Dendritic cell treated with granulocyte-macrophage colony-stimulating factor and Interleukin-4, amounts not matched to agents 40 ng/mL and 50 ng/mL, for 4 days (primary cell): ENCODE results near the gene CLASP2.
"Not testable (repeated sequence)": the region's sequence is repeated elsewhere in the genome, so short reads cannot be mapped to it uniquely, and the experiment has no call there.

Experiments used
- H3K27ac Mint-ChIP-seq: one replicate; pipeline ENCODE4 v1.8.0; 2022; ENCODE audit warnings: mild to moderate bottlenecking, mixed read lengths
- H3K27me3 Mint-ChIP-seq: one replicate; pipeline ENCODE4 v1.8.0; 2022; ENCODE audit warnings: mild to moderate bottlenecking, mixed read lengths
- H3K36me3 Mint-ChIP-seq: one replicate; pipeline ENCODE4 v1.8.0; 2022; ENCODE audit warnings: low read depth, mixed read lengths
- H3K4me1 Mint-ChIP-seq: one replicate; pipeline ENCODE4 v1.8.0; 2022; ENCODE audit warnings: low read depth, mixed read lengths
- H3K4me3 Mint-ChIP-seq: one replicate; pipeline ENCODE4 v1.8.0; 2022; ENCODE audit warnings: mild to moderate bottlenecking, moderate library complexity, mixed read lengths
- H3K9me3 Mint-ChIP-seq: one replicate; pipeline ENCODE4 v1.8.0; 2022; ENCODE audit warnings: mixed read lengths
- intact Hi-C: fragments of 100-400 bp; cut with micrococcal nuclease; formaldehyde crosslinking; loops from one replicate; pipeline ENCODE4 v1.15.0; 2022

The CLASP2 gene

DNA sequence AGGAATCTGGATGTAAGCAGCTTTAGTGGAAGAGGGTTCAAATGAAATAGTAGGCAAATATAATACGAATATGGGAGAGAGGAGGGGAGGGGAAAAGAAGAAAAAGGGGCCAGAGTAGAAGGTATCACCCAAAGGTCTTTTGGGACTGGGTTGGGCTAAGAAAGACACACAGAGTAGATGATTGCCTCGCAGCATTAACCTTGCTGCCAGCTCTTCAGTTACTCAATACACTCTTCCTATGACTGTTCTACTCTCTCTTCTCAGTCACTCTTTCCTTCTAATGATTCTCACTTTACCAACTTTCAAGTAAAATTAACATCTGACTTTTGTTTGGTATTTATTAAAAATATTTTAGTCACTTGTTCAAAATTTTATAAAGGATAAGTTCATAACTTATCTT is 52.8 kb downstream of the CLASP2 start:
- Mint-ChIP-seq H3K9me3 (no peaks in the 10 kb centered on the region), H3K4me3 (no peak overlapping the region), H3K4me1 (peaks cover 24% of the 10 kb centered on the region), H3K27ac (peak overlapping the region; percentile 63), H3K36me3 (peaks cover 34% of the 10 kb centered on the region), H3K27me3 (no peaks in the 10 kb centered on the region)
- intact Hi-C loops, result no loop called here

DNA sequence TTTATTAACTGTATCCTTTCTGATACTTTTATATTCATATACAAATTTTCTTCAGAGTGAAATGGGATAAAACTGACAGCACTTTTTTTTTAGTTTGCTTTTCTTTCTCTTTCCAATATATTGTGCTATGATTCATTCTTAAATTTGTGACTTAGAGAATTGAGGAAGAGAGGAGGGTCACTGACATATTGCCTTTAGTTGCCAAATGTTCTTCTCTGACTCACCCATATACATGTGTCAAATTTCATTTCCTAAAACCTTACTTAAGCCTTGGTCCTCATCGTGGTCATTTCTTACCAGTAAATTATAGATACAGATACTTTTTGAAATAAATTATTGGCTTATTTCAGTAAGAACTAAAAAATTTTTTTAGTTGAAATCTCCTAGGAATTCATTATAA is 53.9 kb downstream of the CLASP2 start:
- peaks cover 35% of the 10 kb centered on the region for H3K4me1 Mint-ChIP-seq
- peak overlapping the region; percentile 63 for H3K27ac Mint-ChIP-seq
- intact Hi-C loops, result no loop called here
- H3K27me3 Mint-ChIP-seq, result no peaks in the 10 kb centered on the region
- no peaks in the 10 kb centered on the region for H3K9me3 Mint-ChIP-seq
- no peak overlapping the region for H3K4me3 Mint-ChIP-seq
- peaks cover 31% of the 10 kb centered on the region for H3K36me3 Mint-ChIP-seq

DNA sequence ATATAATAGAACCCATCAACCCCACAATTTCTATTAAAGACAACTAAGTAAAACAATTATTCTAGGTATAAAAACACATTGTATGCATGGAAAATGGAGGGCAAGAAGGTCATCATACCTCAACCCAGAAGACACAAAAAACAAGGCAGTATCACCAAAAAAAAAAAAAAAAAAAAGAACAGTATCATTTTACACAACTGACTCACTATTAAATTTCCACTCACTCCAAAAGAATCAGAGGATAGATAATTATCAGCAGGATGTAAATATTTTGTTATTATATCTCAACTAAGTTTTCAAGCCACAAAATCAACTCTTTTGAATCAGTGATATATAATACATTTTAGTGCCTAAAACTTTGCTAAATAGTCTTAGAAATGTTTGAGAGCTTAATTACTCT is 55.0 kb downstream of the CLASP2 start:
- peaks cover 26% of the 10 kb centered on the region for H3K36me3 Mint-ChIP-seq
- peaks cover 44% of the 10 kb centered on the region for H3K4me1 Mint-ChIP-seq

GRCh38 chr3:33659856-33660434 is 58.1 kb downstream of the CLASP2 start:
- Mint-ChIP-seq H3K36me3 (peaks cover 16% of the 10 kb centered on the region), H3K27me3 (no peaks in the 10 kb centered on the region), H3K4me3 (peak overlapping the region; percentile 73), H3K27ac (peak overlapping the region; percentile 74), H3K9me3 (no peaks in the 10 kb centered on the region), H3K4me1 (peaks cover 34% of the 10 kb centered on the region)
- intact Hi-C loops, result no loop called here

More for the DNA sequence above, 55.0 kb downstream of the CLASP2 start:
- Mint-ChIP-seq H3K27me3 (no peaks in the 10 kb centered on the region), H3K27ac (no peak overlapping the region), H3K9me3 (no peaks in the 10 kb centered on the region), H3K4me3 (no peak overlapping the region)
- intact Hi-C loops, result no loop called here

DNA sequence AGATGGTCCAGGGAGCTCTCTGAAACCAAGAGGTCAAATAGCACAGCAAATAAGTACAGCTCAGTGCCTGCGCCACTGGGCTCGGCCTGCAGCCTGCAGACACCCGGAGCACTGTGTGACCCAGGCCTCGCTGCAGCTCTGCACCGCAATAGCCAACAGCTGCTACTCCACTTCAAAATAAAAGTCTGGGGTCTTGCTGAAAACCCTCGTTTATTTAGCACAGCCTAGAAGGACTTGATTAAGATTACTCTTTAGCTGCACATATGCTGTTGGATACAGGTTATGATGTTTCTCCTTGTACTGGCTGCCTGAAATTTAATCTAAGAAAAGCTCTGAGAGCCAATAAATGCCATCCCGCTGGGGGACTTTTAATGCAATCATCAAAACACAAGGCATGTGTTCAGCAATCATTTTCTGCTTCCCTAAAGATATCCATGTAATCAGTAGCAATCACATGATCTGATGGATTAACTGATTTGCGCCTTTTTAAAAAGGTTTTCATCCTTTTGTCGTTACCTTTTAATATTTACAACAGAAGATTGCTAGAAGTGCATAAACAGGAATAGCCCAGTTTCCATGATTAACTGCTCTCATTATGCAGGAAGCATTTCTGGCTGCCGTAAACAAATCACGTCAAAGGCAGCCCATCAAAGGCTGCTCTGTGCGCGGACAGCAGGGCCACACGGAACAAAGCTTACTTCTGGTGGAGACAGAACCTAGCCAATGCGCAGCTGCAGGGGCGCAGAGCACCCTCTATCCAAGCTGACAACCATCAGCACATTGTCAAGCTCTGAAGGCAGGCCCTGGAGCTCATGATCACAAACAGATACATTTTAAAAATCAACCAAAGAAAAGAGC is 58.8 kb downstream of the CLASP2 start:
- H3K4me1 Mint-ChIP-seq, result peaks cover 29% of the 10 kb centered on the region

DNA sequence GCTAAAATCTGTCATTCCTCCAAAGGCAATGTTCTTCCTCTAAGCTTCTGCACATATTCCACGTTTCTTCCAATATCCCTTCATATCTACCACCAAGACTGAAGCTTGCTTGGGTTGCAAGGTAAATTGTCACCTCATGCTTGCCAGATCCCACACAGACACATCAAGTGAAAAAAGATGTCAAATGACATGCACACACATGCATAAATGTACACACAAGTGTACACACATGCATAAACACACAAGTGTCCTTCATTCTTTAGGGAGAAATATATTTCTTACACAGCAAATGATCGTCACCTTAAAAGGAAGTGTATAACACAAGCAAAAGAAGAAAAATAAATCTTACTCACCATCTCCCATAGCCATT is 59.4 kb downstream of the CLASP2 start:
- intact Hi-C loops, result no loop called here
- Mint-ChIP-seq H3K27me3 (no peaks in the 10 kb centered on the region), H3K4me3 (peak overlapping the region; percentile 73), H3K36me3 (peaks cover 16% of the 10 kb centered on the region), H3K4me1 (peaks cover 33% of the 10 kb centered on the region), H3K27ac (peak overlapping the region; percentile 74), H3K9me3 (no peaks in the 10 kb centered on the region)

More for the DNA sequence above, 58.8 kb downstream of the CLASP2 start:
- Mint-ChIP-seq H3K27ac (peak overlapping the region; percentile 74), H3K4me3 (peak overlapping the region; percentile 73), H3K9me3 (no peaks in the 10 kb centered on the region), H3K27me3 (no peaks in the 10 kb centered on the region), H3K36me3 (peaks cover 16% of the 10 kb centered on the region)
- intact Hi-C loops, result no loop called here

DNA sequence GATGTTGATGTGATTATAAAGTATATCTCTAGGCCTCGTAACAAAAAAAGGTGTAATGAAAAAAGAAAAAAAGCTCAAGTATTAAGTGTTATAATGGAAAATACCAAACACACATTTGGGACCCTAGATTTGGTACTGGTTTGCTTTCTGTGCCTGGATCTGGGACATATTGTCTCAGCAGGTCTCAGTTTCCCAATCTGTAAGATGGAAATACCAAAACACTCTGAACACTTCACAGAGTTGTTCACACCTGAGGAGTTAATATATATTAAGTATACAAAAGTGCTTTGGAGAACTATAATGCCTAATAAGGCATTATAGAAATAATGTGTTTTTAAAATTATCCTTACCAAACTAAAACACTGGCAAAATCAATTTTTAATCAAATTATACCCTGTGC is 60.0 kb downstream of the CLASP2 start:
- intact Hi-C loops, result no loop called here
- Mint-ChIP-seq H3K4me1 (peaks cover 35% of the 10 kb centered on the region), H3K36me3 (peaks cover 15% of the 10 kb centered on the region), H3K4me3 (peak overlapping the region; percentile 2), H3K27ac (no peak overlapping the region), H3K9me3 (no peaks in the 10 kb centered on the region), H3K27me3 (no peaks in the 10 kb centered on the region)

GRCh38 chr3:33652736-33653135 is 65.3 kb downstream of the CLASP2 start:
- peaks cover 28% of the 10 kb centered on the region for H3K4me1 Mint-ChIP-seq
- intact Hi-C loops, result no loop called here
- no peak overlapping the region for H3K27ac Mint-ChIP-seq

GRCh38 chr3:33651101-33651500 is 67.0 kb downstream of the CLASP2 start:
- H3K36me3 Mint-ChIP-seq, H3K4me3 Mint-ChIP-seq, H3K27me3 Mint-ChIP-seq, intact Hi-C loops, H3K9me3 Mint-ChIP-seq, H3K27ac Mint-ChIP-seq: not testable (repeated sequence)
- H3K4me1 Mint-ChIP-seq, result peaks cover 28% of the 10 kb centered on the region

More at GRCh38 chr3:33652736-33653135, 65.3 kb downstream of the CLASP2 start:
- Mint-ChIP-seq H3K9me3 (no peaks in the 10 kb centered on the region), H3K27me3 (no peaks in the 10 kb centered on the region), H3K36me3 (peaks cover 5% of the 10 kb centered on the region), H3K4me3 (no peak overlapping the region)

DNA sequence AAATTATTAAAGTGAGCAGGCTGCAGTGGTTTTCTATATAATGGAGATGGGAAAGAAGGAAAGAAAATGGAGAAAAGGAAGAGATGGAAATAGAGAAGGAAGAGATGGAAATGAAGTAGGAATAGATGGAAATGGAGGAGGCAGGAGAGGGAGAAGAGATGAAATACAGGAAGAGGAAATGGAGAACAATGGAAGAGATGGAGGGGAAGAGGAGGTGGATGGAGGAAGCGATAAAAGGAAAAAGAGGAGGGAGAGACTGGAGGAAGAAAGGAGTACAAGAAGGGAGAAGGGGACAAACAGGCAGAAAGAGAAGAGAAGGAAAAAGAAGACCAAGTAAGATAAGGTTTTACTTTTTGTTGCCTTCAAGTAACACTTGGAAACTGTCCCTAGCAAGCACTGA is 67.6 kb downstream of the CLASP2 start:
- no peak overlapping the region for H3K27ac Mint-ChIP-seq
- H3K4me3 Mint-ChIP-seq, result no peak overlapping the region
- H3K4me1 Mint-ChIP-seq, result peaks cover 28% of the 10 kb centered on the region
- no peaks in the 10 kb centered on the region for H3K27me3 Mint-ChIP-seq
- H3K36me3 Mint-ChIP-seq, result peaks cover 15% of the 10 kb centered on the region
- no peaks in the 10 kb centered on the region for H3K9me3 Mint-ChIP-seq
- intact Hi-C loops, result no loop called here

GRCh38 chr3:33648793-33649192 is 69.3 kb downstream of the CLASP2 start:
- intact Hi-C loops, result no loop called here

DNA sequence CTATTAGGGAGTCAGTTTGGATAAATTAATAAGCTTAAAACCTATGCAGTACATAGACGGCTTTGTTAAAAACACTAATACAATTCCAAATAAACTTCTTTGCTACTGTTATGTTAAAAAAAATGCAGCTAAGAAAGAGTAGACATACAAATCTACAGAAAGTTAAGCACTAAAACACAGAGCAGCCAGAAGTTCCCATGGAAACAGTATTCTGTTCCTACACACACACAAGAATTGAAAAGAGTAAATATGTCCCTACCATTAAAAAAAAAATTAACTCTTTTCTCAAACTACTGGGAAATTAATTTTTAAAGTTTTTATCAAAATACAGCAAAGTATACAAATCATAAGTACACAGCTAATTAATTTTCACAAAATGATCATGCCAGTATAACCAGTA is 71.6 kb downstream of the CLASP2 start:
- H3K4me3 Mint-ChIP-seq, result no peak overlapping the region
- H3K4me1 Mint-ChIP-seq, result peaks cover 6% of the 10 kb centered on the region

More at GRCh38 chr3:33648793-33649192, 69.3 kb downstream of the CLASP2 start:
- Mint-ChIP-seq H3K4me3 (no peak overlapping the region), H3K27me3 (no peaks in the 10 kb centered on the region), H3K4me1 (peaks cover 22% of the 10 kb centered on the region), H3K27ac (no peak overlapping the region), H3K9me3 (no peaks in the 10 kb centered on the region), H3K36me3 (peaks cover 22% of the 10 kb centered on the region)

DNA sequence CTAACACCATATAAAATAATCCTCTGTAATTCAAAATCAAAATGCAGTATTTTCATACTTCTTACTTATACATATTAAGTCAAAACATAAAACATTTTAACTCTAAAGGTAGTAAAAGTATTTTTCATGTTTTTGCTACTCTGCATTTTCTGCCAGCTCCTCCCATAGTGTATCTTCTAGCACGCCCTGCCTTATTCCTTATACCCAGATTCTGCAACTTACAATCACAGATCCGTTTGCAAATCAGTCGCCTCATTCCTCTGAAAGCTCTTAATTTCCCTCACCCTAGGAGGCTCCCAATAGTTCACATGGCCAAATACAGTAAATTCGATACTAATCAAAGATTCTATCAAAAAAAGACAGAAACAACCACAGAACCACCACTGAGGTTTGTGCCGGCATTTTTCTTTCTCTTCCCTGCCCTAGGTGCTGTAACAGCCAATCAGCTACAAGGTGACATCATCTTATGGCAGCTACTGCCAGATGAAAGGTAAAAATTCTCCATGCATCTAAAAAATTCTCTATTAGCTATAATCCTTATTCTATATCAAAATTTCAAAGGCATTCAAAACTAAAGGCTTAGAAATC is 72.9 kb downstream of the CLASP2 start:
- peaks cover under 1% of the 10 kb centered on the region for H3K4me1 Mint-ChIP-seq
- H3K4me3 Mint-ChIP-seq, result no peak overlapping the region
- no peaks in the 10 kb centered on the region for H3K9me3 Mint-ChIP-seq
- H3K27ac Mint-ChIP-seq, result no peak overlapping the region
- intact Hi-C loops, result no loop called here
- peaks cover 29% of the 10 kb centered on the region for H3K36me3 Mint-ChIP-seq
- H3K27me3 Mint-ChIP-seq, result no peaks in the 10 kb centered on the region

More for the DNA sequence above, 71.6 kb downstream of the CLASP2 start:
- Mint-ChIP-seq H3K27ac (no peak overlapping the region), H3K9me3 (no peaks in the 10 kb centered on the region), H3K27me3 (no peaks in the 10 kb centered on the region), H3K36me3 (peaks cover 29% of the 10 kb centered on the region)
- intact Hi-C loops, result no loop called here

DNA sequence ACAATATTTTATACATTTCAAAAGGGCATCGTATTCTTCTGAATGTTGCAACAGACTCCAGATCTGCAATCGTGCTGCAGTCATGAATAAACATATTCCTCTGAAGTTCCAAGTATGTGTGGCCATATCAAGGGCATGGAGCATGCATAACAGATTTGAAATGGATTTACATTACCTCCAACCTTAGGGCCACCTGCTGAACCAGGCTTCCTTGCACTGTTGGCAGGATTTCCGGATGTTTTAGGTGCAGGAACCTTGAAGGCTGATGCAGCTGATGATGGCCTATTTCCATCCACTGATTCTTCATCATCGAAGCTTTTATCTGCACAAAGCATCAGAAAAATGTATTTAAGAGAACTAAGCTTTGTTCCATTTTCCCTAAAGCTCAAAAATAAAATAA is 73.5 kb downstream of the CLASP2 start:
- H3K4me1 Mint-ChIP-seq, result no peaks in the 10 kb centered on the region
- peaks cover 29% of the 10 kb centered on the region for H3K36me3 Mint-ChIP-seq
- H3K27me3 Mint-ChIP-seq, result no peaks in the 10 kb centered on the region
- no peak overlapping the region for H3K4me3 Mint-ChIP-seq
- H3K27ac Mint-ChIP-seq, result no peak overlapping the region
- no peaks in the 10 kb centered on the region for H3K9me3 Mint-ChIP-seq
- intact Hi-C loops, result no loop called here
